ENCODE measurements around the gene CATSPER3.
"Not testable (repeated sequence)": the region's sequence is repeated elsewhere in the genome, so short reads cannot be mapped to it uniquely, and the experiment has no call there.

Gene CATSPER3

DNA sequence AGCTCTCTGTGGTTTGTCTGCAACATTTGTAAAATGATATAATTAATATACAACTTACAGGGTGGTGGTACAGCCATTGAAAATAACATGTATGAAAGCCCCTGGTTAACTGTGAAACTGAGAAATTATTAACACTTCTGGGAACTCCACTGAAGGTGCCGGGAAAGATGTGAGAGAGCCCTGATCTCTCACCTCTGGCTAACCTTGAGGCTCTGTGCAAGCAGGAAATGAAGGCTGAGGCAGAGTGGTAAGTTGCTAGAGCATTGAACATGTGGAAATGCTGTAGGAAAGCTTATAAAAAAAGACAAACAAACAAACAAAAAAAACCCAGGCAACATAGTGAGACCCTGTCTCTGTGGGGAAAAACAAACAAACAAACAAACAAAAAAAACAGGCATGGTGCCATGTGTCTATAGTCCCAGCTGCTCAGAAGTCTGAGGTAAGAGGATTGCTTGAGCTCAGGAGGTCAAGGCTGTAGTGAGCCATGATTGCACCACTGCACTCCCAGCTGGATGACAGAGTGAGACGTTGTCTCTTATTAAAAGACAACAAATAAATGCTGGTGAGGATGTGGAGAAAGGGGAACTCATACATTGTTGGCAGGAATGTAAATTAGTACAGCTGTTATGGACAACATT is 7.5 kb downstream of the CATSPER3 start:
- no peak for DNase-seq (ENCODE audit: low spot score)

GRCh38 chr5:134975843-134976242 is 8.1 kb downstream of the CATSPER3 start:
- DNase-seq (ENCODE audit: low spot score), result no peak

DNA sequence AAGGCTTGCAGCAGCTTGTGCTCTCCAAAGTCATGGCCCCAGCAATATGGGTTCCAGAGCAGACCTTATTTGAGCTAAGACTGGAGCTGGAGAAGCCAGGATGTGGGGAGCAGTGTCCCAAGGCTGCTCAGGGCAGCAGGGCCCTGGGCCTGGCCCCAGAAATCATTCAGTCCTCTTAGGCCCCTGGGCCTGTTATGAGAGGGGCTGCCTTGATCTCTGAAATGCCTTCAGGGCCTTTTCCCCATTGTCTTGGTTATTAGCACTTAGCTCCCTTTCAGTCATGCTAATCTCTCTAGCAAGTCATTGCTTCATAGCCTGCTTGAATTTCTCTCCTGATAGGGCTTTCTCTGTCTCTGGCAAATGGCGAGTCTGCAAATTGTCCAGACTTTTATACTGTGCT is 9.1 kb downstream of the CATSPER3 start:
- no peak for DNase-seq (ENCODE audit: low spot score)

GRCh38 chr5:134979416-134979815 is 11.7 kb downstream of the CATSPER3 start:
- DNase-seq (ENCODE audit: low spot score), result no peak

DNA sequence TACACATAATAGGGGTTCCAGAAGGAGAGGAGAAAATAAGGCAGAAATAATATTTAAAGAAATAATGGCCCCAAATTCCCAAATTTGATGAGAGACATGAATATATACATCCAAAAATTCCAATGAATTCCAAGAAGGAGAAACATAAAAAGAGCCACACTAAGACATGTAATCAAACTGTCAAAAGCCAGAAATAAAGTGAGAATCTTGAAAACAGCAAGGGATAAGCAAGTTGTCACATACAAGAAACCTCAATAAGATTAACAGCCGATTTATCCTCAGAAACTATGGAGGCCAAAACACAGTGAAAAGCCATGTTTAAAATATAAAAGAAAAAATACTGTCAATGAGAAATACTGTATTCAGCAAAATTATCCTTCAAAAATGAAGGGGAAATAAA is 14.5 kb downstream of the CATSPER3 start:
- DNase-seq (ENCODE audit: low spot score), result no peak

DNA sequence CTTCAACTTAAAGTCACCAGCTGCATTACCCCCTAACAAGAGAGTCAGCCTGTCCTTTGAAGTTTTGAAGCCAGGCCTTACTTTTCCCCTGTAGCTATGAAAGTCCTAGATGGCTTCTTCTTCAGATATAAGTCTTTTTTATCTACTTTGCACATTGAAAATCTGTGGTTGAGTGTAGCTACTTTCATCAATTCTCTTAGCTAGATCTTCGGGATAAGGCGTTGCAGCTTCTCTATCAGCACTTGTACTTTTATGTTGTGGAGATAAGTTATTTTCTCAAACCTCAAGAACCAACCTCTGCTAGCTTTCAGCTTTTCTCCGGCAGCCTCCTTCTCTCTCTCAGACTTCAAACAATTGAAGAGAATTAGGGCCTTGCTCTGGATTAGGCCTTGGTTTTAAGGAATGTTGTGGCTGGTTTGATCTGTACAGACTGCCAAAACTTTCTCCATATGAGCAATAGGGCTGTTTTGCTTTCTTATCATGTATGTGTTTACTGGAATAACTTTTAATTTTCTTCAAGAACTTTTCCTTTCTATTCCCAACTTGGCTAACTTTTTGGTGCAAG is 21.6 kb downstream of the CATSPER3 start:
- DNase-seq (ENCODE audit: low spot score), result no peak

GRCh38 chr5:134990183-134990582 is 22.5 kb downstream of the CATSPER3 start:
- DNase-seq (ENCODE audit: low spot score), result not testable (repeated sequence)

GRCh38 chr5:134992148-134992547 is 24.4 kb downstream of the CATSPER3 start:
- DNase-seq (ENCODE audit: low spot score), result no peak

GRCh38 chr5:134993161-134993560 is 25.5 kb downstream of the CATSPER3 start:
- DNase-seq (ENCODE audit: low spot score), result no peak

- peak; percentile 6 for DNase-seq (ENCODE audit: low spot score)
These were observed 27.0 kb downstream of the CATSPER3 start for GRCh38 chr5:134994560-134995156.

DNA sequence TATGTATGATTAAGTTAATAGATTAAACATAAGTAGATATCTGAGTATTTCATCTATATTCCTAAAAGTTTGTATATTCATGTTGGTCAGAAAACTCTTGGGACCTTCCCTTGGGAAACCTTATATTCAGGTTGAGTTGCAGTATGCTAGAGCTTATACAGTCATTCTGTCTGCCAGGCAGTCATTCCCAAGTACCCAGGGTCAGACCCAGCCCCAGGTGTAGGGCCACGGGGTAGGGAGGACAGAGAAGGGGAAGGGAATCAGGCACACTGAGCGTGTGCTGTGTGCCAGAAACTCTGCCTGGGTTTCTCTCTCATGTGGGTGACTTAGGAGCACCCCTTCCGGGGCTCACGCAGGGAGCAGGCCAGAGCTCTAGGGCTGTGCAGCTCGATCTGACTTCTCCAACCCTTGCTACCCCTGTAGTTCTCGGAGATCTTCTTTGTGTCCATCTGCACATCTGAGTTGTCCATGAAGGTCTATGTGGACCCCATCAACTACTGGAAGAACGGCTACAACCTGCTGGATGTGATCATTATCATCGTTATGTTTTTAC is 28.2 kb downstream of the CATSPER3 start:
- peak; percentile 4 for DNase-seq (ENCODE audit: low spot score)

DNA sequence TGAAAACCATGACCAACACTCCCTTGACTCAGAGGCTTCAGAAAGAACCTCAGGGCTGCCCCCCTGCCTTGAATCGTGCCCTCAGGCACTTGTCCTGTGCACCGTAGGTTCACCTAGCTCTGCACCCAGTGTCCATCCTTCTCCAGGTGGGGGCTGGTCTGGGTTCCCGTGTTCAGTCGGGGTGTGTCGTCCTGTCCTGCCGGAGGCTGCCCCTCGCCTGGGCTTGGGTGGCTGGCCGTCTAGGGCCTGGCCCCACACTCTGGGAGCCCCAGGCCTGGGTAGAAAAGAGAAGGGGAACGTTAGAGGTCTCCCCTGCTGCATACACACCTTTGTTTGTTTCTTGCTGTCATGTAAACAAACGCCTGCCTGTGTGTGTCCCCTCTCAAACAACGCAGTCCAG is 29.3 kb downstream of the CATSPER3 start:
- DNase-seq (ENCODE audit: low spot score), result no peak

DNA sequence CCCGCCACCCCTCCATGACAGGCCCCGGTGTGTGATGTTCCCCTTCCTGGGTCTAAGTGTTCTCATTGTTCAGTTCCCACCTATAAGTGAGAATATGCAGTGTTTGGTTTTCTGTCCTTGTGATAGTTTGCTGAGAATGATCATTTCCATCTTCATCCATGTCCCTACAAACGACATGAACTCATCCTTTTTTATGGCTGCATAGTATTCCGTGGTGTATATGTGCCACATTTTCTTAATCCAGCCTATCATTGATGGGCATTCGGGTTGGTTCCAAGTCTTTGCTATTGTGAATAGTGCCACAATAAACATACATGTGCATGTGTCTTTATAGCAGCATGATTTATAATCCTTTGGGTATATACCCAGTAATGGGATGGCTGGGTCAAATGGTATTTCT is 30.4 kb downstream of the CATSPER3 start:
- DNase-seq (ENCODE audit: low spot score), result not testable (repeated sequence)

- DNase-seq (ENCODE audit: low spot score), result no peak
These were observed 36.7 kb downstream of the CATSPER3 start for GRCh38 chr5:135004376-135004775.

- no peak for DNase-seq (ENCODE audit: low spot score)
These were observed 37.4 kb downstream of the CATSPER3 start for GRCh38 chr5:135005076-135005475.

- no peak for DNase-seq (ENCODE audit: low spot score)
These were observed 39.6 kb downstream of the CATSPER3 start for GRCh38 chr5:135007305-135007704.

- no peak for DNase-seq (ENCODE audit: low spot score)
These were observed 40.1 kb downstream of the CATSPER3 start for GRCh38 chr5:135007749-135008363.

GRCh38 chr5:135008556-135008955 is 40.8 kb downstream of the CATSPER3 start:
- DNase-seq (ENCODE audit: low spot score), result no peak

DNA sequence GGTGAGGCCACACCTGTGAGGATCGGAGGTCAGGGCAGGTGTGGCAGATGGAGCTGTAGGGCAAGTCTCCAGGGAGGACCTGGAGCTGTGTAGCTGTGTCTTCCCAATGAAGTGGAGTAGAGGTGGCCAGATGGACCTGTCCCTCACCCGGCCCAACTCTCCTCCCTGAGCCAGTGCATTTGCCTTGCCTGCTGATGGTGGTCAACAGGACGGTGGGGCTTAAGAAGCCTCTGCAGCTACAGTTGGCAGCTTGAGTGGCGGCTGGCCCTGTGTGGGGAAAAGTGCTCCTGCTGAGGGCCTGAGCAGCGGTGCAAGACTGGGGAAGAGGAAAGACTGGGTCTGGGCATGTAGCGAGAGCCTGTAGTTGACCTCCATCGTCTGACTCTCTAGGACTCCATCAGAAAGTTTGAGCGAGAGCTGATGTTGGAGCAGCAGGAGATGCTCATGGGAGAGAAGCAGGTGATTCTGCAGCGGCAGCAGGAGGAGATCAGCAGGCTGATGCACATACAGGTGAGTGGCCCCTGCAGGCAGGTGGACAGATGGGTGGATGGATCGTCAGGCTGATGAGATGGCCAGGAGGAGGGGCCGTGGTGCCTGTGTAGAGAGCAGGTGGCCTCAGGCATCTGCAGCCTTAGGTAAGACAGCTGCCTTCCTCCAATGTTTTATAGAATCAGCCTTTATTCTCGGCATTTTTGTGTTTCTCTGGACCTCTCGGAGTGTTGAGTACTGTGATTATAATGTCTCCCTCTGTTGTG is 41.5 kb downstream of the CATSPER3 start:
- peak; percentile 14 for DNase-seq (ENCODE audit: low spot score)

DNA sequence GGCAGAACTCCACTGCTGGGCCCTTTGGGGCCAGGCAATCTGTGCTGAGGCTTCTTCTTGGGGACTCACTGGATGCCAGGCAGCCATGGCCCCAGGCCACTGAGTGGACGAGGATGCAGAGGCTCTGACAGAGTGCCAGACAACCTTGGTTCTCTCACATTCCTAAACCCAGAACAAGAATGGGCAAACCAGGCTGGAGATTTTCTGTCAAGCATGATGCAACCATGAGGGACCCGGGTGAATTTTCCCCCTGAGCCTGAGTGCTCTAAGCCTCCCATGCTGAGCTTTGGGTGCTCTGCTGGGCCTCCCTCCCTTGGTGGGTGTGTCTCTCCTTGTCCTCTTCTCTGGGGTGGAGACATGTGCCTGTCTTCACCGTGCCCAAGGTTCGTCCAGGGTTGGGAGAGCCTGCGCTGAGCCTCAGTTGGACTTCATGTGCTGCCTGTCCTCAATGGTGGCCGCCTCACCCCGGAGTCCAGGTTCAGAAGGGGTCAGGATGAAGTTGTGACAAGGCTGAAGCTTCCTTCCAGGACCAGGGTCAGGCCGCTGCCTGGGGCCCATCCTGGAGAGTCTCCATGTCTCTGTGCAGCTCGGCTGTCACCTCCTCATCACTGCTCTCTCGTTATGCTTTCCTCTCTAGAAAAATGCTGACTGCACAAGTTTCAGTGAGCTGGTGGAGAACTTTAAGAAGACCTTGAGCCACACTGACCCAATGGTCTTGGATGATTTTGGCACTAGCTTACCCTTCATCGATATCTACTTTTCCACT is 42.2 kb downstream of the CATSPER3 start:
- DNase-seq (ENCODE audit: low spot score), result peak; percentile 8

All from iPS-NIHi11 (cell line).